ENCODE measurements around the gene HS6ST3.

The HS6ST3 gene

GRCh38 chr13:96573563-96573962 lies 483.7 kb downstream of the HS6ST3 start:
- FAIRE-seq: no peak

DNA sequence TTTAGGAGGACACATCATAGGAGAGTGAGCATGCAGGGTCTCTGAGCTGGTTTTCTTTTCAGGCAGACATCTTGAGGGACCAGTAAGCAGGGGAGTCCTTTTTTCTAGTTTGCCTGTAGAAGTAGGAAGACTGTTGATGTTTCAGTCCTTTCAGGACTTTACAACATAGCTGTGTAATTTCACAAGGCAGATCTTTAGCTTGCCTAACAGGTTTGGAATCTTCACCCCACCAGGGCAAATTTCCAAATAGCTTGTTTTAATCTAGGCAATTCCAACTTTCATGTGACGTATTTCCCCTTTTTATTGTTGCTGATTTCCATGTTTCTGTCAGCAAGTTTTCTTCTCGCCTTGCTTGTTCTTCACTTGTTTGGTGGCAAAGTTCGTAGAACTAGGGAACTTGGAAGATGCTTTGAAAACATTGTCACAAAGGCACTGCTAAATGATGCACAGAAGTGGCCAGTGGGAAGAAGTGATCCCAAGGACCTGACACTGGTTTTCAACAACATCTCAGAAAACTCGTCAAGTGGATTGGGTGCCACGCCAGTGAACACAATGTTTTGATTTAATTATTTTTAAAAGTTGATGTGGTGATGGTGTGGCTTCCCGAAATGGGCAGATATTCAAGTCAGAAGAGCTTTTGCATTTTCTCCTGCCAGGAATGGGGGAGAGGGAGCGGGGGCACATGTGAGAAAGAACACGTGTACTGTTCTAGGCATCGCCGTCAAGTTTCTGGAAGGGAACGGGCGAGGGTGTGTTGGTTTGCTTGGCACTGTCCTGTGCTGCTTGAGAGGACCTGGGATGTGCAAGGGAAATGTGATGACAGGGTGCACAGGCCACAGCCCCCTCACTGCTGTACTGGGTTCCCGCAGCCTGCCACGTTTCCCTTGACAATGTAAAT lies 485.8 kb downstream of the HS6ST3 start:
- no peak for FAIRE-seq

DNA sequence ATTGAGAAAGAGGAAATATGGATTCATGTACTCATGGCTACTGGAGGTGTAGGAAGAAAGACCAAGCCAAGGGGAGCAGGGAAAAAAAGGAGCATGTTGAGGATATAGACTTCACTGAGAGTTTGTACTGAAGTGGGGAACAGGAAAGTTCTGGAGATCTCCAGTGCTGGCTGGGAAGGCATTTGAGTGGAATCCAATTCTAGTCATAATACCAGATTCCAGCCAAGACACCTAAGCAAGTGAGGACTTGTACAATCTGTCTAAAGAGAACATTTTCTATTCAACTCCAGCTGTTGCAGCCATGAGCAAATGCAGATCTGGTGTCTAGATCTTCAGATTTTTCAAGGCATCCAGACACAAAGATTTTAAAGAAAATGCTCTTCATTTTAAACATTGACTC lies 491.8 kb downstream of the HS6ST3 start:
- FAIRE-seq: no peak

- no peak for FAIRE-seq
These were observed 525.3 kb downstream of the HS6ST3 start for GRCh38 chr13:96615252-96615651.

- no peak for FAIRE-seq
These were observed 527.6 kb downstream of the HS6ST3 start for GRCh38 chr13:96617528-96617927.

DNA sequence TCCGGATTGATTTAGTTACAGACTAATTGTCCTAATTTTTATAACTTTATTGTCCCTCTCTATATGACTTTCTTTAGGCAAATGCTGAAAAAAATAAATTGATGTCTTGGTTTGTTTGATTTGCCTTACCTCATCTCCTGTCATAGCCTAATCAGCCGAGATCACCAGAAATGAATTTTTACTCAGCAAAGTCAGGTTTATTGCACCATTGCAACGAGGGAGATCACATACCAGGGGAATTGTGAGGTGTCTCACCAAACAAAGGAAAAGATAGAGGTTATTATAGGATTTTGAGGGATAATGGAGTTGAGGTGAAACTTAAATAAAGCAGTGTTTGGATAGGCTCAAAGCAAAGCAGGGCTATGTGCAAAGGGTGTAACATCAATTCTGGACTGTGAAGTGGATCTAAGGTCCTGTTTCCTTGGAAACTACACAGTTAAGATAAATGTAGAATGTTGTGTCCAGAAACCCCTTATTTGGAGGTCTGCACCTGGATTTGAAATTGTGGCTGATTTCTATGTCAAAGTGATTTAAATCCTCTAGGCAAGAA lies 531.8 kb downstream of the HS6ST3 start:
- FAIRE-seq: no peak

DNA sequence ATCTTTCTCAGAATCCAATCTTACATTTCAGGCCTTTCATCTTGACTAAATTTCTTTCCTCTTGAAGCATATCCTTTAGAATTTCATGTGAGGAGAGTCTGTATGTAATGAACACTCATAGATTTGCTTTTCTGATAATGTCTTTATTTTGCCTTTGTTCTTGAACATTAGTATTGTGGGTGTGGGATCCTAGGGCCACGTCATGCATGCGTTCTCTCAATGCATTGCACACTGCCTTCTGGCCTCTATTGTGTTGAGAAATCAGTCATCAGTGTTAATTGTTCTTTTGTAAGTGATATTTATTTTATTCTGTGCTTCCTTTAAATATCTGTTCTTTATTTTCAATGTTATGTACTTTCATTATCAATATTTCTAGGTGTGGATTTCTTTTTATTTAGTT lies 539.4 kb downstream of the HS6ST3 start:
- FAIRE-seq: peak; percentile 21

- no peak for FAIRE-seq
These were observed 542.8 kb downstream of the HS6ST3 start for GRCh38 chr13:96632536-96633320.

GRCh38 chr13:96636001-96636709 lies 546.2 kb downstream of the HS6ST3 start:
- FAIRE-seq: no peak

DNA sequence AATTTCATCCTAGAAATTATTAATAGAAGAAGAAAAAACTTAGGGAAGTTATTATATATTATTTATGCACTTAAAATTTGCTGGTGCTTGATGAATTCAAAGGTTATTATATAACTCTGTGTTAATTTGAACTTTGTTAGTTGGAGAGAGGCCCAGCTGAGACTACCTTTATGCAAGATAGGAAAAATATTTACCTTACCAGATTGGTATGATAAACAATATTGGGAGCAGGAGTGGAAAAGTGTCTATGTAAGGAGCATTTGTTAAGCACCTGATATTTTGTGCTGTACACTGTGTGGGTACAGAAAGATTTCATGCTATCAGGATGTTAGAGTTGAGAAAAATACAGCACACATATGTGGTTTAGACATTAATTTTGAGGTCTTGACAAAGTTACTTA lies 547.1 kb downstream of the HS6ST3 start:
- FAIRE-seq: no peak

- FAIRE-seq: no peak
These were observed 556.2 kb downstream of the HS6ST3 start for GRCh38 chr13:96646101-96646500.

DNA sequence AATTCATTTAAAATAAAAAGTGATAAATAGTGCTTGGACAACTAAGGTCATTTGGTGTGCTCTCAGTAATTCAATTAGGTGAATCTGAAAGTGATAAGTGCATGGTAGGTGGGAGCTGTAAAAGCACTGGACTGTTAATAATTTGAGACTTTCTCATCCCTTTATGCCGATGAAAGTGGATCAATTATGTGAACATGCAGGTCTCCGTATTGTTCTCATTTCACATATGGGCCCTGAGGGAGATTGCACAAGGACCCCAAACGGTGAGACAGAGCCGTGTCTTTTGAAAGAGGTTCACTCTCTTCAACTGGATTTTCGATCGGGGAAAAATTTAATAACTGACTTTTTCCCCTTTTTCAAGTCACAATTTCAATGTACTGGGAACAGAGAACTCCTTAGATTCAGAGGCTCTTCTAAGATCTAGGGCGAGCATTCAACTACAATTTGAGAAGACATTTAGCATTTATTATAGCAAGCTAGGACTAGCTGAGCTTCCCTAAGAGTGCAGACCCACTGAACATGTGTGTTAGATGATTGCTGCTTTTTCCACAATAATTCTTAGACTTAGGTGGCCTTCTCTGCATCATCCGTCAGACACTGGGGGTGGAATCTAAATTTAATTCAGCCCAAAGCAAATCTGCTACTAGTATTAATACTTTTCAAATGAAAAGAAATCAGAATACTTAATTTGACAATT lies 556.8 kb downstream of the HS6ST3 start:
- no peak for FAIRE-seq

DNA sequence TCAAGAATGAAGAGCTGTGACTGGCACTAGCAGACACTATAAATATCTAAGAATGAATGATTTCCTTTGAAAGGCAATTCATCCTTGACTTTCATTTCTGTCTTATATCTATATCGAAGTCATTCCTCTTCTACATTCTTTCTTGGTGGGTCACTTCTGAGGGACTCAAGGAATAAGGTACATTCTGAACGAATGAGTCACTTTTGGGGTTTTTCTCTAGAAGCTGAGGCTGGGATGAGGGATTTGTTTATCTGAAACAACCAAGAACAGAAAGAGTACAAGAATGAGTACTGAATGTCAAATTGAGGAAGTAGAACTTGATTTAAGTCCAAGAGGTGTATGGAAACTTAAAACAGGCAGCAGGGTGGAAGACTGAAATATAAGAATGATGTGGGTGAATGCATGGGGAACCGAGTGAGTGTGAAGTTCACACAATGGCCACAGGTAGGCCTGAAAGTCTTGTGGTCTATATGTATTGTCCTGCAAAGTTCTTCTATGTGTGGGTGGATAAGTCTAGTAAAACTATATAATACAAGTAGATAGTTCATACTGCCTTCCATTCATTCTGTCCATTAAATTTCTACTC lies 560.5 kb downstream of the HS6ST3 start:
- FAIRE-seq: no peak

- FAIRE-seq: no peak
These were observed 561.7 kb downstream of the HS6ST3 start for GRCh38 chr13:96651598-96651997.

DNA sequence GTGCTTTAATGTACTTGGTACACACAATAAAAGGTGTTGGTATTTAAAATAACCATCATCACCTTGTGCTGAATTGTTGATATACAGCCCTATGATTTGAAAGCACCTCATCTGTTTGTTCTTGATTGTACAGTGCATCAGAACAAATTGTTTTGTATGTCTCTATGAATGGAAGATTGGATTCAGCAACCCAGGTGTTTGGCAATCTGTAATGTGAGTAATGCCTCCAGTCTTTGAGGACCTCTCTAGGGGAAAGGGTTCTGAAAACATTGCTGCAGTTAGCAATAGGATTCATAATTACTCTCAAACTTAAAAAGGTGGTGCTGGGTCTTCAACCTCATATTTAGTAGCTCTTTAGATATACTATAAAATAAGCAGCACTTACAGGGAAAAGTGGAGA lies 562.6 kb downstream of the HS6ST3 start:
- FAIRE-seq: no peak

GRCh38 chr13:96661612-96662011 lies 571.7 kb downstream of the HS6ST3 start:
- no peak for FAIRE-seq

DNA sequence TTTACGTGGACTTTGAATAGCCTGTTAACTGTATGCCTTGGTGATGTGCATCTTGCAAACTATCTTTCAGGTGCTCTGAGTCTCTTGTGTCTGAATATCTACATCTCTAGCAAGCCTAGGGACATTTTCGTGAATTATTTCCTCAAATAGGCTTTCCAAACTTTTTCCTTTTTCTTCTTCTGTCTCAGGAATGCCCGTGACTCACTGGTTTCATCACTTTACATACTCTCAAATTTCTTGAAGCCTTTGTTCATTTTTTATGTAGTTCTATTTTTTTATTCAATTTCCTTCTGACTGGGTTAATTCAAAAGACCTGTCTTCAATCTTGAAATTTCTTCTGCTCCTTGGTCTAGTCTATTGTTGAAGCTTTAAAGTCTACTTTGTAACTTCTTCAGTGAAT lies 572.1 kb downstream of the HS6ST3 start:
- FAIRE-seq: no peak

DNA sequence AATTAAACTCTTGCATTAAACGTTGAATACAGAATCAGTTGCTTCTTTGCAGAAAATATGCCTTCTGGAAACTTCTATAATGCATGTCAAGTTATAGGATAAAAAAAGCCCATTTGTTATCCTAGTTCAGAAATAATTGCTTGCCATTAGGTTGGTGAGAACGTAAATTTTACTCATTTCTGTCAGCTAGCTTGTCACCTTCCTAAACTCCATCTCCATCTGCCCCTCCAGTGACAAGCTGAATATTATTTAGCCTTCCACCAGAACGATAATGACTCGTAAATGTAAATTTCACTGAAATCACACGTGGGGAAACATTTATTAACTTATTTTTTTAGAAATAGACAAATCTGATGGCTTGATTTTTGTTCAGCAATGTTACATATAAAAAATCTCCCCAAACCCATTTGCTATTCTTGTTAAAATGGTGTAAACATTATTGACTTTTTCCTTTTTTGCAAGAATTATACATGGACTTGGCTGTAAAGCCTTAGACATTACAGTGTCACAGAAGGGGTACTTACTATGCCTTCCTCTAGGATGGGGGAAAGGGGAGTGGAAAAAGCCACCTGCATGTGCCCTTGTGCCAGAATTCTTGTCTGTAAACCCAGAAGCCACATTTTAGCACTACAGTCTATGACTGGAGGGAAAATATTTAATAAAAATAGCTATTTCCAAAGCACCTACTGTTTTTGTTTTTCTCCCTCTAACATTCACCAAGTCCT lies 577.5 kb downstream of the HS6ST3 start:
- FAIRE-seq: no peak

GRCh38 chr13:96671073-96671472 lies 581.2 kb downstream of the HS6ST3 start:
- FAIRE-seq: no peak

GRCh38 chr13:96672016-96672415 lies 582.1 kb downstream of the HS6ST3 start:
- no peak for FAIRE-seq

DNA sequence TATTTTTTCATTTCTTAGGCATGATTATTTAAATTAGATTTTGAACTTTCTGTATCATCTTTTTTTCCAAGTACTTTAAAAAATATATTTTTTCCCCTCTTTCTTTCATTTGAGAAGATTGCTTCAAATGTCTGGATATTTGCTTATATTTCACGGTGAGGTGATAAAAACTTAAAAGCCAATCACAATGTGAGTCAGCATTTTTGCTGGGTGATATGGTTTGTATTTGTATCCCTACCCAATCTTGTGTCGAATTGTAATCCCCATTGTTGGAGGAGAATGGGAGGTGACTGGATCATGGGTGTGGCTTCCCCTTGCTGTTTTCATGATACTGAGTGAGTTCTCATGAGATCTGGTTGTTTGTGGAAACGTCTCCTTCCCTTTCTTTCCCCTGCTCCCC lies 583.9 kb downstream of the HS6ST3 start:
- no peak for FAIRE-seq

All from endometrium (tissue), 2 donors.